Coronary artery (tissue), 2 donors: ENCODE data around the gene CAPN10.

Experiments used
- DNase-seq: peaks from one replicate; pipeline ENCODE4 v3.0.0-alpha.2; 2017; ENCODE audit warnings: low spot score
- H3K27ac ChIP-seq, 2 donors: fragments of 200-600 bp; sonication (generic); one replicate each; pipeline ENCODE4 v1.5.1; 2016 to 2019
- H3K4me3 ChIP-seq: fragments of 200-600 bp; sonication (generic); 2 replicates; pipeline ENCODE4 v1.5.1; 2016; ENCODE audit warnings: mild to moderate bottlenecking, moderate library complexity
- TF ChIP-seq, protein P1 (sequence below): fragments of 200-600 bp; sonication (generic); IDR thresholded peaks from one replicate; pipeline ENCODE4 v1.5.1; 2019; ENCODE audit warnings: antibody characterized with exemption

The CAPN10 gene

DNA sequence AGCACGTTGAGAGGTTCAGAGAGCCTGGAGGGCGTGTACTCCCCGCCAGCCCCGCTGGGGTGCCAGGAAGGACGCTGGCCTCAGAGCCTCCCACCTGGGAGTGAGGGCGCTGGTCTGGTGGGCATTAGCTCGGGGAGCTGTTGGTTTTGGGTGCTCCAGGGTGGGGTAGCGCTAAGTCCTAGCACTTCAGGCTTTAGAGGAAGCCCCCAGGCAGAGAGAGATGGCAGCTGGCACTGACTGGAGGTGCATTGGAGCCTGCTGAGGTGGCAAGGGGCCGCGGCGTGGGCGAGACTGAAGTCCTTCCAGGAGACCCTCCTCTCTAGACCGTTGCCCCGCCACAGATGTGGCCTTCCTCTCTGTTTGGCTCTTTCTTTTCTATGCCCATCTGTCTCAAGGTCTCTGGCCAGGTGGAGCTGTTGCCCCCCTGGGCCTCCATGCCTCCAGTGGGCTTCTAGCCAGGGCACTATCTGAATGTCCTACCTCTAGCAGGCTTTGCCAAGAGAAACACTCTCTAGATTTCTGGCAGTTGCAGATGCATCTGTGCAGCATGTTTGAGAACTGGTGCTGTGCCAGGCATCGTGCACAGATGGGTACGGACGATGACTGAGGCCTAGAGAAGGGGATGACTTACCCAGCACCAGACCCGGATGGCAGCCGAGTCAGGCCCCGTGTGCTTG, 6.6 kb downstream of the CAPN10 start:
- no peak overlapping the region for H3K27ac ChIP-seq
- no peak for DNase-seq
- H3K4me3 ChIP-seq: no peak overlapping the region
- TF ChIP-seq, protein P1, sequence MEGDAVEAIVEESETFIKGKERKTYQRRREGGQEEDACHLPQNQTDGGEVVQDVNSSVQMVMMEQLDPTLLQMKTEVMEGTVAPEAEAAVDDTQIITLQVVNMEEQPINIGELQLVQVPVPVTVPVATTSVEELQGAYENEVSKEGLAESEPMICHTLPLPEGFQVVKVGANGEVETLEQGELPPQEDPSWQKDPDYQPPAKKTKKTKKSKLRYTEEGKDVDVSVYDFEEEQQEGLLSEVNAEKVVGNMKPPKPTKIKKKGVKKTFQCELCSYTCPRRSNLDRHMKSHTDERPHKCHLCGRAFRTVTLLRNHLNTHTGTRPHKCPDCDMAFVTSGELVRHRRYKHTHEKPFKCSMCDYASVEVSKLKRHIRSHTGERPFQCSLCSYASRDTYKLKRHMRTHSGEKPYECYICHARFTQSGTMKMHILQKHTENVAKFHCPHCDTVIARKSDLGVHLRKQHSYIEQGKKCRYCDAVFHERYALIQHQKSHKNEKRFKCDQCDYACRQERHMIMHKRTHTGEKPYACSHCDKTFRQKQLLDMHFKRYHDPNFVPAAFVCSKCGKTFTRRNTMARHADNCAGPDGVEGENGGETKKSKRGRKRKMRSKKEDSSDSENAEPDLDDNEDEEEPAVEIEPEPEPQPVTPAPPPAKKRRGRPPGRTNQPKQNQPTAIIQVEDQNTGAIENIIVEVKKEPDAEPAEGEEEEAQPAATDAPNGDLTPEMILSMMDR: no peak

DNA sequence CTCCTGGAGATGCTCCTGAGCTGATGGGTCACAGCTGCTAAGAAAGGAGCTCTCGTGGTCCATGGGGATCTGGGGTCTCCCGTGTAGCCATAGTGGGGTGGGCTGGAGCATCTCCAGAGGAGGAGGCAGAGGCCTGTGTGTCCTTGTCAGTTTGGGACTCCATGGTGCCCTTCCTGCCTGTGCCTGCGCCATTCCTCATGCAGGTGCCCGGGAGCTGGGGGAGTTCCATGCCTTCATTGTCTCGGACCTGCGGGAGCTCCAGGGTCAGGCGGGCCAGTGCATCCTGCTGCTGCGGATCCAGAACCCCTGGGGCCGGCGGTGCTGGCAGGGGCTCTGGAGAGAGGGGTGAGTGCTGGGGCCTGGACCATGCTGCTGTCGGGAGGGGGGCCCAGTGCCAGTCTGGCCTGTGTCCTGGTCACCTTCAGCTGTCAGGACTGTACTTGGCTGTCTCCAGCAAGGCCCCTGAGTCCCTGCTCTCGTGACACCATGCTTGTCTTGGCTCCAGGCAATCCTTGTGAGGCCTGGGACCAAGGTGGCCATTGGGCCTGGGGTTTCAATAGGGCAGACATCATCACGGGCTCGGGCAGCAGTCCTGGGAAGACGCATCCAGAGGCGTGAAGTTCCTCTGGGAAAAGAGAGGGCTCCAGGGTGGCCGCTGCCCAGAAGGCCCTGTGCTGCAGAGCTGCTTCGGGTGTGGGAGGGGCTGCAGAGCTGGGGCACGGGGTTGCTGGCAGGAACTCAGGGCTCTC, 7.3 kb downstream of the CAPN10 start:
- DNase-seq: no peak
- TF ChIP-seq, protein P1: no peak

DNA sequence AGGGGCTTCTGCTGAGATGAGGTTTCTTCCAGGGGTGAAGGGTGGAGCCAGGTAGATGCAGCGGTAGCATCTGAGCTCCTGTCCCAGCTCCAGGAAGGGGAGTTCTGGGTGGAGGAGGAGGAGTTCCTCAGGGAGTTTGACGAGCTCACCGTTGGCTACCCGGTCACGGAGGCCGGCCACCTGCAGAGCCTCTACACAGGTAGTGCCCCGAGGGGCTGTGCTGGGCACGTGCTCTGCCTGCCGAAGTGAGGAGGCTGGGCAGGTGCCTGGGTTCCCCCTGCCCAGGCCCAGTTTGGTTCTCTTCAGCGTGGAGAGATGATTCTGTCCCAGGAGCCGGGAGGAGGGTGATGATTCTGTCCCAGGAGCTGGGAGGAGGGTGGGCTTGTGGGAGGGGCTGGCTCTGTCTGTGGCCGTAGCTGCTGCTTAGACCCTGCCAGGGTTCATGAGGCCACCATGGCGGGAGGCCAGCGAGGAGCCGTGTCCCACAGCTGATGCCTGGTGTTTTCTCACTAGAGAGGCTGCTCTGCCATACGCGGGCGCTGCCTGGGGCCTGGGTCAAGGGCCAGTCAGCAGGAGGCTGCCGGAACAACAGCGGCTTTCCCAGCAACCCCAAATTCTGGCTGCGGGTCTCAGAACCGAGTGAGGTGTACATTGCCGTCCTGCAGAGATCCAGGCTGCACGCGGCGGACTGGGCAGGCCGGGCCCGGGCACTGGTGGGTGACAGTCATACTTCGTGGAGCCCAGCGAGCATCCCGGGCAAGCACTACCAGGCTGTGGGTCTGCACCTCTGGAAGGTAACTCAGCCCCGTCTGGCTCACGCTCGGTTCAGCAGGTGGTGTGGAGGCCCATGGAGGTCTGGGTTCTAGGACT, 8.2 kb downstream of the CAPN10 start:
- Histone ChIP-seq H3K27ac (no peak overlapping the region), H3K4me3 (no peak overlapping the region)
- DNase-seq: no peak
- TF ChIP-seq, protein P1: no peak

More for the DNA sequence above, 7.3 kb downstream of the CAPN10 start:
- H3K4me3 ChIP-seq: no peak overlapping the region
- H3K27ac ChIP-seq: no peak overlapping the region

DNA sequence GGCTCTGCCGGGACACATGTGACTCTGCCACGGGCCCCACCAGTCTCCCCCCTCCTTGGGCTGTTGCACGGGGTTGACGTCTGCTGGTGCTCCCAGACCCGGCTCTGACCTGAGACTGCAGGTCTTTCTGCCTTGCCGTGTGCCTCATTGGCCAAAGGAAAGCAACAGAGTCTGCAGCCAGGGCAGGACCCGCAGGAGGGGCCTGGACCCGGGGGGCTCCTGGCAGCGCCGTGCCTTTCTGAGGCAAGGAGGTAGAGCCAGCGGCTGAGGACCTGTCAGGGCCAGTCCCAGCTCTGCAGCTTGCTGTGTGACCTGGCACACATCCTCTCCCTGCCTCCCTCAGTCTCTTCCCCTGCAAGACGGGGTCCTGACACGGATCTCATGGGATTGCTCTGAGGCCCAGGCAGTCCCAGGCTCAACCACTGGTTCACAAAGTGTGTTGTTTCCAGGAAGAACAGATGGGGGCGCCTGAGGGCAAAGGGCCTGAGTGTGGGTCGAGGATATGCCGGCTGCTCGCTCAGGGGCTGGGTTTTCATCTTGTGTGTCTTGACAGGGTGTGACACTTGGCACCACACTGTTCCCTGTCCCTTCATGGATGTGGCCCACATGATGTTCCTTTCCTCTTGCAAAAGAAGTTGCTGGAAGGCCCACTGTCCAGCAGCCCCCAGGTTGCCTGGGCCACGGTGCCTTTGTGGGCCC, 9.0 kb downstream of the CAPN10 start:
- H3K27ac ChIP-seq: no peak overlapping the region
- no peak overlapping the region for H3K4me3 ChIP-seq
- no peak for DNase-seq
- TF ChIP-seq, protein P1: no peak

DNA sequence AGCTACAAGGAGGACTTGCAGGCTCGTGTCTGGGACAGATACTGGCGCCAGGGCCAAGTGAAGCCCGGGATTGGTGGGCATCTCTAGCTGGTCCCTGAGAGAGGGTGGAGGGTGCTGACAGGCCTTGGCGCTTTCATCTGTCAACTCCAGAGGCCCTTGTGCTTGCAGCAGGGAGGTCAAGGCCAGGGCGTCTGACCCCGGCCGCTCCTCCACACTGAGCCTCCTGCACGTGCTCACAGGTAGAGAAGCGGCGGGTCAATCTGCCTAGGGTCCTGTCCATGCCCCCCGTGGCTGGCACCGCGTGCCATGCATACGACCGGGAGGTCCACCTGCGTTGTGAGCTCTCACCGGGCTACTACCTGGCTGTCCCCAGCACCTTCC, 9.5 kb downstream of the CAPN10 start:
- no peak for DNase-seq
- Histone ChIP-seq H3K4me3 (peak overlapping the region; percentile 33), H3K27ac (peak overlapping the region in 1 of 2 donors; percentile 31)

DNA sequence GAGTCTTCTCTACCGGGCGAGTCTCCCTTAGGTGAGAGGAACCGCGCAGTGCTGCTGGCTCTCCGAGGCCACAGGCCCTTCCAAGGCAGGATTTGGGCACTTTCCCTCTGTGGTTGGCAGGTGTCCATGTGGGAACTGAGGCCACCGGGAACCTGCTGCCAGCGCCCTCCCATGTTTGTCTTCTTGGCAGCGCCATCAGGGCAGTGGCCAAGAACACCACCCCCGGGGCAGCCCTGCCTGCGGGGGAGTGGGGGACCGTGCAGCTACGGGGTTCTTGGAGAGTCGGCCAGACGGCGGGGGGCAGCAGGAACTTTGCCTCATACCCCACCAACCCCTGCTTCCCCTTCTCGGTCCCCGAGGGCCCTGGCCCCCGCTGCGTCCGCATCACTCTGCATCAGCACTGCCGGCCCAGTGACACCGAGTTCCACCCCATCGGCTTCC, 10.0 kb downstream of the CAPN10 start:
- TF ChIP-seq, protein P1: no peak
- H3K27ac ChIP-seq: peak overlapping the region in 1 of 2 donors; percentile 31
- peak overlapping the region; percentile 33 for H3K4me3 ChIP-seq
- DNase-seq: no peak

More for the DNA sequence above, 9.5 kb downstream of the CAPN10 start:
- TF ChIP-seq, protein P1: no peak
